ENCODE data around the gene ATP13A5.

- TF ChIP-seq POLR2A (IDR thresholded peaks at IDR 0.05): no peak
- TF ChIP-seq CTCF (IDR thresholded peaks at IDR 0.05): no peak
- TF ChIP-seq POLR2AphosphoS5 (IDR thresholded peaks at IDR 0.05): no peak
Measured at GRCh38 chr3:193348686-193349085, 29.9 kb downstream of the ATP13A5 start.
